HEK293 (cell line): Measurements from ENCODE around the gene OR6B2.

Experiments
- CTCF ChIP-seq: fragments of 450-650 bp; formaldehyde crosslinking; IDR thresholded peaks from 2 replicates; pipeline ENCODE4 v1.5.1; 2016; ENCODE audit warnings: missing biosample characterization, missing genetic modification characterization
- YY2 ChIP-seq: fragments of 450-650 bp; formaldehyde crosslinking; IDR thresholded peaks from 2 replicates; pipeline ENCODE4 v1.5.1; 2016; ENCODE audit warnings: missing biosample characterization, missing genetic modification characterization
- ZNF184 ChIP-seq: fragments of 450-650 bp; IDR thresholded peaks from 2 replicates; pipeline ENCODE4 v1.5.1; 2018; ENCODE audit warnings: missing biosample characterization, mild to moderate bottlenecking, missing genetic modification characterization
- ZNF2 ChIP-seq: fragments of 450-650 bp; formaldehyde crosslinking; IDR thresholded peaks from 2 replicates; pipeline ENCODE4 v1.5.1; 2016; ENCODE audit warnings: missing biosample characterization, missing genetic modification characterization
- ZNF274 ChIP-seq, 2 experiments: fragments of 200-500 bp in 1 of 2; fragments of 450-650 bp in 1 of 2; sonication (Bioruptor generic) in 1 of 2; formaldehyde crosslinking in 1 of 2; IDR thresholded peaks; 2 replicates each; pipeline versions ENCODE4 v1.5.1 to v1.6.1; 2014 to 2016; ENCODE audit warnings: borderline replicate concordance in 1 of 2, inconsistent platforms in 1 of 2, low read length in 1 of 2, missing biosample characterization in 1 of 2, missing genetic modification characterization in 1 of 2
- ZNF280D ChIP-seq: fragments of 450-650 bp; formaldehyde crosslinking; IDR thresholded peaks from 2 replicates; pipeline ENCODE4 v1.5.1; 2016; ENCODE audit warnings: missing biosample characterization, missing genetic modification characterization
- ZNF292 ChIP-seq: fragments of 450-650 bp; formaldehyde crosslinking; IDR thresholded peaks from 2 replicates; pipeline ENCODE4 v1.5.1; 2016; ENCODE audit warnings: low read depth, missing biosample characterization, missing genetic modification characterization, borderline replicate concordance
- ZNF449 ChIP-seq: fragments of 450-650 bp; formaldehyde crosslinking; IDR thresholded peaks from 2 replicates; pipeline ENCODE4 v1.5.1; 2017; ENCODE audit warnings: missing biosample characterization, mild to moderate bottlenecking, missing genetic modification characterization, moderate library complexity
- ZNF561 ChIP-seq: fragments of 450-650 bp; IDR thresholded peaks from 2 replicates; pipeline ENCODE4 v1.5.1; 2018; ENCODE audit warnings: missing biosample characterization, missing genetic modification characterization, borderline replicate concordance
- ZNF629 ChIP-seq: fragments of 450-650 bp; formaldehyde crosslinking; IDR thresholded peaks from 2 replicates; pipeline ENCODE4 v1.5.1; 2017; ENCODE audit warnings: missing biosample characterization, missing genetic modification characterization
- ZNF707 ChIP-seq: fragments of 450-650 bp; formaldehyde crosslinking; IDR thresholded peaks from 2 replicates; pipeline ENCODE4 v1.5.1; 2016; ENCODE audit warnings: missing biosample characterization, missing genetic modification characterization
- TF ChIP-seq, protein P1 (sequence below): fragments of 450-650 bp; formaldehyde crosslinking; IDR thresholded peaks from 2 replicates; pipeline ENCODE4 v1.5.1; 2016; ENCODE audit warnings: missing biosample characterization, missing genetic modification characterization, low read depth
- TF ChIP-seq, protein P2 (sequence below): fragments of 450-650 bp; formaldehyde crosslinking; IDR thresholded peaks from 2 replicates; pipeline ENCODE4 v1.5.1; 2017; ENCODE audit warnings: missing biosample characterization, missing genetic modification characterization

GRCh38 chr2:240045098-240045497, 14.9 kb upstream of the OR6B2 start:
- no peak for TF ChIP-seq ZNF561 (tag by site-specific recombination)
- no peak for TF ChIP-seq ZNF449 (tag by site-specific recombination)
- TF ChIP-seq CTCF (tag by site-specific recombination): no peak
- no peak for TF ChIP-seq ZNF707
- no peak for TF ChIP-seq ZNF629 (tag by site-specific recombination)
- TF ChIP-seq ZNF274 (IDR thresholded peaks at IDR 0.05; ENCODE audit: low read length): no peak
- no peak for TF ChIP-seq ZNF274 (tag by site-specific recombination; IDR thresholded peaks at IDR 0.05; ENCODE audit: borderline replicate concordance)
- TF ChIP-seq ZNF280D (tag by site-specific recombination): no peak
- TF ChIP-seq ZNF2 (tag by site-specific recombination): no peak
- TF ChIP-seq YY2: no peak
- TF ChIP-seq, protein P1, sequence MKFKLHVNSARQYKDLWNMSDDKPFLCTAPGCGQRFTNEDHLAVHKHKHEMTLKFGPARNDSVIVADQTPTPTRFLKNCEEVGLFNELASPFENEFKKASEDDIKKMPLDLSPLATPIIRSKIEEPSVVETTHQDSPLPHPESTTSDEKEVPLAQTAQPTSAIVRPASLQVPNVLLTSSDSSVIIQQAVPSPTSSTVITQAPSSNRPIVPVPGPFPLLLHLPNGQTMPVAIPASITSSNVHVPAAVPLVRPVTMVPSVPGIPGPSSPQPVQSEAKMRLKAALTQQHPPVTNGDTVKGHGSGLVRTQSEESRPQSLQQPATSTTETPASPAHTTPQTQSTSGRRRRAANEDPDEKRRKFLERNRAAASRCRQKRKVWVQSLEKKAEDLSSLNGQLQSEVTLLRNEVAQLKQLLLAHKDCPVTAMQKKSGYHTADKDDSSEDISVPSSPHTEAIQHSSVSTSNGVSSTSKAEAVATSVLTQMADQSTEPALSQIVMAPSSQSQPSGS (tag by site-specific recombination): no peak
- TF ChIP-seq ZNF292 (tag by site-specific recombination): no peak
- no peak for TF ChIP-seq ZNF184
- TF ChIP-seq, protein P2, sequence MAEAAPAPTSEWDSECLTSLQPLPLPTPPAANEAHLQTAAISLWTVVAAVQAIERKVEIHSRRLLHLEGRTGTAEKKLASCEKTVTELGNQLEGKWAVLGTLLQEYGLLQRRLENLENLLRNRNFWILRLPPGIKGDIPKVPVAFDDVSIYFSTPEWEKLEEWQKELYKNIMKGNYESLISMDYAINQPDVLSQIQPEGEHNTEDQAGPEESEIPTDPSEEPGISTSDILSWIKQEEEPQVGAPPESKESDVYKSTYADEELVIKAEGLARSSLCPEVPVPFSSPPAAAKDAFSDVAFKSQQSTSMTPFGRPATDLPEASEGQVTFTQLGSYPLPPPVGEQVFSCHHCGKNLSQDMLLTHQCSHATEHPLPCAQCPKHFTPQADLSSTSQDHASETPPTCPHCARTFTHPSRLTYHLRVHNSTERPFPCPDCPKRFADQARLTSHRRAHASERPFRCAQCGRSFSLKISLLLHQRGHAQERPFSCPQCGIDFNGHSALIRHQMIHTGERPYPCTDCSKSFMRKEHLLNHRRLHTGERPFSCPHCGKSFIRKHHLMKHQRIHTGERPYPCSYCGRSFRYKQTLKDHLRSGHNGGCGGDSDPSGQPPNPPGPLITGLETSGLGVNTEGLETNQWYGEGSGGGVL (tag by site-specific recombination): no peak
